PC-3 (cell line): Measurements from ENCODE around the gene RBM18.

Source experiments
- EZH2 ChIP-seq: fragments of 300-600 bp; sonication (generic); IDR thresholded peaks from one replicate; pipeline ENCODE4 v1.6.1; 2017; ENCODE audit warnings: antibody characterized with exemption, mild to moderate bottlenecking, low read length; ENCODE audit not compliant: unreplicated experiment
- EZH2phosphoT487 ChIP-seq: fragments of 300-600 bp; sonication (generic); IDR thresholded peaks from 2 replicates; pipeline ENCODE4 v1.6.1; 2018; ENCODE audit warnings: mild to moderate bottlenecking, antibody characterized with exemption, low read length, borderline replicate concordance
- TF ChIP-seq, protein P1 (sequence below): fragments of 300-600 bp; sonication (generic); conservative IDR thresholded peaks from 2 replicates; pipeline ENCODE4 v1.5.1; 2017; ENCODE audit warnings: antibody characterized with exemption, low read depth, mild to moderate bottlenecking, low read length

GRCh38 chr9:122195875-122196274, 68.8 kb downstream of the RBM18 start:
- no peak for TF ChIP-seq EZH2
- TF ChIP-seq, protein P1, sequence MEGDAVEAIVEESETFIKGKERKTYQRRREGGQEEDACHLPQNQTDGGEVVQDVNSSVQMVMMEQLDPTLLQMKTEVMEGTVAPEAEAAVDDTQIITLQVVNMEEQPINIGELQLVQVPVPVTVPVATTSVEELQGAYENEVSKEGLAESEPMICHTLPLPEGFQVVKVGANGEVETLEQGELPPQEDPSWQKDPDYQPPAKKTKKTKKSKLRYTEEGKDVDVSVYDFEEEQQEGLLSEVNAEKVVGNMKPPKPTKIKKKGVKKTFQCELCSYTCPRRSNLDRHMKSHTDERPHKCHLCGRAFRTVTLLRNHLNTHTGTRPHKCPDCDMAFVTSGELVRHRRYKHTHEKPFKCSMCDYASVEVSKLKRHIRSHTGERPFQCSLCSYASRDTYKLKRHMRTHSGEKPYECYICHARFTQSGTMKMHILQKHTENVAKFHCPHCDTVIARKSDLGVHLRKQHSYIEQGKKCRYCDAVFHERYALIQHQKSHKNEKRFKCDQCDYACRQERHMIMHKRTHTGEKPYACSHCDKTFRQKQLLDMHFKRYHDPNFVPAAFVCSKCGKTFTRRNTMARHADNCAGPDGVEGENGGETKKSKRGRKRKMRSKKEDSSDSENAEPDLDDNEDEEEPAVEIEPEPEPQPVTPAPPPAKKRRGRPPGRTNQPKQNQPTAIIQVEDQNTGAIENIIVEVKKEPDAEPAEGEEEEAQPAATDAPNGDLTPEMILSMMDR: no peak
- no peak for TF ChIP-seq EZH2phosphoT487
